Muscle of back (tissue), 13 donors: Measurements from ENCODE around the gene TBATA. TPM values are rescaled to one million over a fixed set of nuclear protein-coding genes. Genes with fewer than 3 reads are reported as not detected.

Experiments used
- DNase-seq, 3 donors: peaks; one replicate each; pipeline versions ENCODE4 v3.0.0 to v3.0.0-alpha.2; 2013
- long read RNA-seq, 9 donors: transcript quantifications; one replicate each; lab custom pipeline, GENCODE V29; 2026
- polyA plus RNA-seq, 10 donors: library from polyadenylated mRNA; unstranded; fragments of 120-200 nt; gene quantifications; one replicate each; pipeline ENCODE4 v1.2.1, GENCODE V29; 2013; ENCODE audit not compliant: insufficient read length in 10 of 10

The TBATA gene, protein sequence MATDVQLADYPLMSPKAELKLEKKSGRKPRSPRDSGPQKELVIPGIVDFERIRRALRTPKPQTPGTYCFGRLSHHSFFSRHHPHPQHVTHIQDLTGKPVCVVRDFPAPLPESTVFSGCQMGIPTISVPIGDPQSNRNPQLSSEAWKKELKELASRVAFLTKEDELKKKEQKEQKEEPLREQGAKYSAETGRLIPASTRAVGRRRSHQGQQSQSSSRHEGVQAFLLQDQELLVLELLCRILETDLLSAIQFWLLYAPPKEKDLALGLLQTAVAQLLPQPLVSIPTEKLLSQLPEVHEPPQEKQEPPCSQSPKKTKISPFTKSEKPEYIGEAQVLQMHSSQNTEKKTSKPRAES
- polyA plus RNA-seq, result under 1 TPM in 2 of 10 donors, not detected in 8; 0.14 to 0.19 TPM
- long read RNA-seq, donor 1, result 0 reads
- long read RNA-seq, donor 2, result 0 reads
- long read RNA-seq, donor 3, result 0 reads
- long read RNA-seq, donor 4, result 0 reads
- long read RNA-seq, donor 5, result 0 reads
- long read RNA-seq, donor 6, result 0 reads
- long read RNA-seq, donor 7, result 0 reads
- long read RNA-seq, donor 8, result 0 reads
- long read RNA-seq, donor 9, result 0 reads

DNA sequence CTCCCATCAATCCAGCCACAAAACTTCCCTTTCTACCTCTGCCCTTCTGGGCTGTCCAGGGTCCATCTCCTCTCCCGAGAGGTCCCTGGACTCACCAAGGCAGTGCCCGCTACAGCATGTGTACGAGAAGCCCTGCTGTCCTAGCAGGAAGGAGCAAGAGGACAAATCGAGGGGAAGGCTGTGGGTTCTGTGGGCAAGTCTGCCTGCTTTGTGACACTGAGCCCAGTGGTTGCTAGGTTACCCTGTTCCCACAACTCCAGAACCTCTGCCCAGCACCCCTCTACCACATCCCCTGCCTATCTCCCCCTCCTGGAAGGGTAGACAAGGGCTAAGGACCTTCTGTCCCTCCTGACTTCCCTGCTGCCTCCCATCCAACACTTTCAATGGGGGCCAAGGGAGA, at the start of gene TBATA:
TSS of gene TBATA (minus strand) at position 188 of the 400 bp plus-strand sequence. CDS start 1,998 bp downstream, outside the sequence.
- DNase-seq, result no peak

DNA sequence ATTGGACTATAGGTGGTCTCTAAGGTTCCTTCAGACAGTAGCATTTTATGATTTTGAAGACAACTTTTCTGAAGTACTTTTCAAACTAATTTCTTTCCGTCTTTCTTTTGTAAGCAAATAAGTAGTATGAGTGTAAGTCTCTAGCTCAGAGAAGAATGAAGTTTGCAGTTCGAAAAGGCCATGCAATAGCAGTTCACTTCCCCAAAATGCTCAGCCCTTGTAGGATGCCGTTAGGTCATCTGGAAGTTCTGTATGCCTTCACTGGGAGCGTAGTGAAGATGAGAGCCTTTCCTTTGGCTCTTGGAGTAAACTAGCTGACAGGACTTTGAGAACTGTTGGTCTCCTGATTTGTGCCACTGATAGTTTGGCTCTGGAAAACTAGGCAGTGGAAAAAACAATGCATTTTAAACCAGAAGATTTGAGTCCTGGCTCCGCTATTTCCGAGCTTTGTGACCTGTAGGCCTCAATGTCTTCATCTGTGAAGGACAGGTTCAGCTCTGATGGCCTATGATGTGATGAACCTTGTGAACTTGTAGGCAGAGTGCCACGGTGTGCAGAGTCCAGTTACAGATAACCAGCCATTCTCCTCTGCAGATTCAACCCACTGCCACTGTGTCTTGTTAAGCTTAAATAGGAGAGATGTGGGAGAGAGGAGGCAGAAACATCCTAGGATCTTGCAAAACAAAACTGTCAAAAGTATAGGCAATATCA, 49.4 kb upstream of the TBATA start:
- no peak for DNase-seq

DNA sequence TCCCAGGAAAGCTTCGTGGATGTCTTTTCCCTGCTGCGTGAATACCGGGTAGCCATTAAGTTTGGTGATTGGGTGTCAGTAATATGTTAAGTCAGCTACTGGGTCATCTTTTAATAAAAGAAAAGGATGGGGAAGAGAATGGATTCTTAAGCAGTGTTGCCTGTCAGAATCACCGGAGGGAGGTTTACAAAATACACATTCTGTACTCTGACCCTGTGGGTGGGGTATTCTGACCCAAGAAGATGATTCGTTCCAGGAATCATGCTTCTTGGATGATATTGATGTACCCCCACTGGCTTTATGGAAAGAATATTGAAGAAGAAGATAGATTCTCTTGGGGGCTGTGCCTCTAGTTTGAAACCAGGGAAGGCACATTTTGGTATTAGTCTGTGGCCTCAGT, 48.8 kb upstream of the TBATA start:
- DNase-seq, result no peak

DNA sequence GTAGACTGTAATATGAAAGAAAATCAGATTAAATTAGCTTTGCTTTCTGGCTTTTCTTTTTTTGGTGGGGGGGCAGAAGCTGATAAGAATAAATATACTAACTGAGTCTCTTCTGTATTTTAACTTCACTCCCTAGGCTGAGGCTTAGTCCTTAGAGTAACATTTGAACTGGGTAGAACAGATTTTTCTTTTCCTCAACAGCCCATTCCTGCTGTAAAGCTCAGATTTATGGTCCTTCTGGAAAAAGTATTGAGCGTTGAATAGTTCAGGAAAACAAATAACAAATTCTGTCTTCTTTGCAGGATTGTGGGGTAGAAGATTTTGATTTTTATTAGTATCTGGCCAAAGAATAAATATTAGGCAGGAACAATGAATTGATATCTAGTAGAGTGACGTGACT, 48.4 kb upstream of the TBATA start:
- no peak for DNase-seq

DNA sequence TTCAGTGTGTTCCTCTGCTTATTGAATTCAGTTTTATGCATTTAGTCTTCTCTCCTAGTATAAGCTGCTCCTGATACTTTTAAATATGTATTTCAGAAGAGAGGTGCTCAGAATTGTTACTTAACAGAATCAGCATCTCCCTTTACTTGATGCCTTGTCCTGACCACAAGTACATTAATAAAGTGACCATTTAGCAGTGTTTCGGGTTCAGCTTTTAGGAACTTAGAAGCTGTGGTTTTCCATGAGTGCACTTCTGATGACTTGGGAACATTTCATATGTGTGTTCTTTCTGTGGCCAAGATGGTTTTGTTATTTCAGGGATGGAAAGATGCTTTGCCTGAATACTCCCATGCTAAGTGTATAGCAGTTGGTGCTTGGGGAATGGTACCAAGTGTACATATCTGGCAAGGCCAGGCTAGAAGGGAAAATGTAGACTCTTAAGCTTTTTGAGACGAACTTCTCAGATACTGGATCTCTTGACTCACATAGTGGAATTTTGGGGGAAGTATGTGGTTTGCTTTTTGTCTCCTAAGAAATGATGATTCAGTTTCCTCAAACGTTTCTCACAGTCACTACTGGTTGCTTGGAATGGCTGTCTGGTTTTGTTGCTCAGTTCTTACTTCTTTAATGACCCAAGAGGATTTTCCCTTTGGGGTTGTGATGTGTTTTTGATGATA, 47.8 kb upstream of the TBATA start:
- DNase-seq, result peak in 2 of 3 donors; percentile 36 to 89

DNA sequence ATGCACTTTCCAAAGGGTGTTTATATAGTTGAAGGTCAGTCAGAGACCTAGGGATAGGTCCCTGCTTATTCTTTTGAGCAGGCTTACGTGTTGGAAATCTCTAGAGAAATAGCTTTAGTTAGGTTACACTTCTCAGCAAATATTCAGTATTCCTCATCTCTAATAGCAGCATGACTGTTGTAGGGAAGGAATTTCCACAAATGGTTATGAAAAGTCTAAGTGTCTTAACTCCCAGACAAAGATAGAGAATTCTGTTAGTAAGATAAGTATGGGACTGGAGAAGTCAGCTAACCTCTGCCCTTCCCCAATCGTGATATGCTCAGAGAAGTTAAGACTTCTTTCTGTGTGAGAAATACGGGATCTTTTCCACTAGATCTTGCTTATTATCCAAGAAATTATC, 47.0 kb upstream of the TBATA start:
- no peak for DNase-seq

DNA sequence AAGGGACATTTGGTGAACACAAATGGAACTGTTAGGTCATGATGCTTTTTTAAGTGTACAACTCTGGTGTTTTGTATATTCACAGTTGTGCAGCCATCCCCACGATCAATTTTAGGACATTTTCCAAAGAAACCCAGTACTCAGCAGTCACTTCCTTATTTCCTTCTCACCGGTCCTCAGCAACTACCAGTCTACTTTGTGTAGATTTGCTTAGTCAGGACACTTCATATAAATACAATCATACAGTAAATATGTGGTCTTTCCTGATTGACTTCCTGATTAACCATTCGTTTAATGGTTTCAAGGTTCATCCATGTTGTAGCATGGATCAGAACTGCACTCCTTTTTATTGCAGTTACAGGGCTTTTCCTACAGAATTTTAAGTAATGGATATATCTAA, 45.0 kb upstream of the TBATA start:
- DNase-seq, result no peak

DNA sequence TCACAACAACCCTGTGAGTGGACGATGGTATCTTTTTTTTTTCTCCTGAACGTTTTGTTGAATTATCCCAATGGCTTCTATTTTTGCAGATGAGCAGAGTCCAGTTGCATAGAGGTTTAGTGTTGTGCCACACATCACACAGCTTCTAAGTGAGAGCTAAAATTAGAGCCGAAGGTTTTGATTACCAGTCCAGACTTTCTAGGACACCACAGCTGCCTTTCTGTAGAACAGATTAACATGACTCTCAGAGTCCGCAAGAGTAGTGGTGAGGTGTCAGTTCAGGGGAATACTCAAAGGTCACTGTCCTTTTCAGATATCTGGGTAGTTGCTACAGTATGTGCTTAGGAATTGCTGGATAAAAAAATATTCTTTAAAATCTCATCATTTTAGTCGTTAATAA, 44.4 kb upstream of the TBATA start:
- peak in 2 of 3 donors; percentile 25 to 51 for DNase-seq

DNA sequence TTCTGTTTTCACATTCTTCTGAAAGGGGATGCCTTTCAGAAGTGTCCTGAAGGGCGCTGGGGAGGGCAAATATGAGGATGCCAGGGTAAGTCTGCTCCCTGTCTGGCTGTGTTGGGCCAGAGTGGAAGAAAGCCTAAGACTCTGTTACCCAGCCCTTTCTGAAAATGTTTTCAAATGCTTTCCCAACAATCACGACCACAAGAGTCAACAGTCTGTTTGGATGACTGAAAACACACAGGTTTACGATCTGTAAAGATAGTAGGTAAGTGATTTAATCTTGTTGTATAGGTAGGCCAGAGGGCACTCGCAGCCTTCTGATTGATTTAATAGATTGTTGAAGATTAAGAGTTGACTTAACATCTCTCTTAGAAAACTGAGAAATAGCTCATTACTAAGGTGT, 43.7 kb upstream of the TBATA start:
- DNase-seq, result no peak

DNA sequence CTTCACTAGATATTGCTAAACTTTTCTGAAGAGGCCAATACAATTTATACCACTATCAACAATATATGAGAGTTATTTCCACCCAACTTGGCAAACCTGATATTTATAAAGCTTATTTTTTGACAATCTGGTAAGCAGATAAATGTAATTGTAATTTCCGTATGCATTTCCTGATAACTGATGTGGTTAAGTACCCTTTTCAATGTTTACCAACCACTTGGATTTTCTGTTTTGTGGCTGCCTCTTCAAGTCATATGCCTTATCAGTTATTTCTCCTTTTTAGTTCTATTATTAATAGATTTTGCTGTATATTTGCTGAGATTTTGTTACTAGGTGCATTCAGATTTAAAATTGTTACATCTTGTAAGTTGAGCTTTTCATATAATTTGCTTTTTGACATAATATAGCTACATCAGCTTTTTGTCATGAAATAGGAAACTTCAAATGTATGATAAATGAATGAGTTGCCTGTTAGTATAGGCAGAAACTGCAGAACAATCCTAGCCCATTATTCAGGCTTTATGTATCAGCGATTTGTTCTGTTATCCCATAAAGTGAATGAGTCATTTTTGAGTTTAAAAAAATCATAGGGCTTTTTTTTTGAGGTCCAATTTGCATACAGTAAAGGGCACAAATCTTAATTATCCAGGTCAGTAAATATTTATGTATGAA, 42.0 kb upstream of the TBATA start:
- DNase-seq, result no peak

DNA sequence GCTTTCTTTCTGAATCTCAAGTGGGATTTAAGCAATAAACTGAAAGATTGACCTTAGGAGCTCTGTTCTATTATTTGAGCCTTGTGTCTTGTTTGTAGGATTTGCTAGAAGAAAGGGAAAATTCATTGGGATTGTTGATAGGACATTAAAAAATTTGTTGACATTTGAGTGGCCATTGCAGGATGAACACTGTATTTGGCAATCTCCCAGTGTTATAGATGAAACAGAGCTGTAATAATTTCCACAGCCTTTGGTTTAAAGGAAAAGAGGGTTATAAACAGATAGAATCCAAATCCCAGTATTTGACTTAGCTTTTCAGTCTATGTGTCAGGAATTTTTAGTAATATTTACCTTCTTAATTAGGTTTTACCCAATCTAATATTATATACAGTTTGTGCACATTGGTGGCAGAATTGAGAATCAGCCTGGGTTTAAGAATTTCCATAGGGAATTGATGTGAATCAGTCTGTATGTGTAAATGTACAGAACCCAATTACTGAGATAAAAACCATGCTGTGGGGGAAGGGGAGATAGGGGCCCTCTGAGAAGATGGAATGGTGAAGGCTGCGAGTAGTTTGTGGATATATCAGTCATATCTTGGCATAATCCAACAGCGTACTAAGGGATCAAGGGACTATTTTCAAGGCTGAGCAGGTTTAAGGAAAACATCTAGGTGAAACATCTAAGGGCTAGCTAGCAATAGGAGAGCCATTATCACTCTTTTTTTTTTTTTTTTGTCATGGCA, 37.1 kb upstream of the TBATA start:
- no peak for DNase-seq

DNA sequence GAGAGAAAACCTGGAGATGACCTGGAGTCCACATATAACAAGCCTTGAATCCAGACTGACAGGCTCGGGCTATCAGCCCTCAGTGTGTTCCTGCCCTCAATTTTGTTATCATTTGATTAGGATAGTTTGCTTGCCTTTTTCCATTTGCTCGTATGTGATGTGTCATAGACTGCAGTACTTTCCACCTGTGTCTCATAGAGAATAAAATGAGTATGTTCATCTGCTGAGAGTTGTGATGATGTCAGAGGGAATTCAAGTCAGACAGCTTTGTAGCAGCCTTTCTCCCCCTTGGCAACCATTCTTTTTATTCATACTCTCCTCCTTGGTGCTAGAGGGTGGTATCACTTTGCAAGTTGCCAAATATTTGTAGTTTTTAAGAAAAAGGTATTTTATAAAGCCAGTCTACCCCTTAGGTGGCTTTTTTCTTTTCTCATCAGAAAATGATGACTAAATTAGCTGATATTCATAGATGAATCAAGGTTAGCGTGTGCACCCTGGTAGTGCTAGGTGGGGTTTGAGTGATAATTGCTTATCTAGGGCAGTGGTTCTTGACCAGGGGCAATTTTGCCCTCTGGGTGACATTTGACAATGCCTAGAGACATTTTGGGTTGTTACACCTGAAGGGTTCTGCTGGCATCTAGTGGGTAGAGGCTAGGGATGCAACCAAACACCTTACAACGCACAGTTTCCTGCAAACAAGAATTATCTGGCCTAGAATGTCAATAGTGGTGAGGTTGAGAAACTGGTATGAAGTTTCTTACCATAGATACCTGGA, 36.0 kb upstream of the TBATA start:
- no peak for DNase-seq

DNA sequence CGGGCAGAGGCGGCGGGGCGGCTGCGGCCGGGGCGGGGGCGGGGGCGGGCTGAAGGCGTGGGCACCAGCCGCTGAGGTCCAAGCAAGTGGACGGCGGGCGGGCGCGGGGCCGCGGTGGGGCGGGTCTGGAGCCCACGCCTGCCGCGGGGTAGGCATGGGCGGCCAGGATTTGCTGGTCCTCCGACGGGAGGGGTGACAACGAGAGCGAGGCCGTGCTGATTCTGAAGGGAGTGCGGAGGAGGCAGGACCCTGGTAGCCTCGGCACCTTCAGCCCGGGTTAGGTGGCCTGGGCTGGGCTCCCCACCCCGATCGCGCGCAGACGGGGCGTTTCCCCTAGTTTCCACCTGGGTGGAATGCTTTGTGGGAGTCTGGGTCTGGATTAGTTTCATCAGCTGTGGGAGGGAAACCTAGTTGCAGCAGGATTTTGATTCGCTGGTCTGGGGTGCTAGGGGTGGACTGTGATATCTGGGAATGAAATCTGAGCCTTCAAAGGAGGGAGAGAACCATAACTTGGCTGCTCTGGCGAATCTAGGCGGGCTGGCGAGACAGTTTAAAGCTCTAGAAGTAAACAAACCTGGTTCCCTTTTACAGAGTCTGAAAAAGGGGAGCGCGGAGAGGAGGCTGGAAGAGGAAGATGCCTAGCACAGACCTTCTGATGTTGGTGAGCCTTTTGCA, 31.2 kb upstream of the TBATA start:
- DNase-seq, result peak; percentile 81 to 92 (median 85)

DNA sequence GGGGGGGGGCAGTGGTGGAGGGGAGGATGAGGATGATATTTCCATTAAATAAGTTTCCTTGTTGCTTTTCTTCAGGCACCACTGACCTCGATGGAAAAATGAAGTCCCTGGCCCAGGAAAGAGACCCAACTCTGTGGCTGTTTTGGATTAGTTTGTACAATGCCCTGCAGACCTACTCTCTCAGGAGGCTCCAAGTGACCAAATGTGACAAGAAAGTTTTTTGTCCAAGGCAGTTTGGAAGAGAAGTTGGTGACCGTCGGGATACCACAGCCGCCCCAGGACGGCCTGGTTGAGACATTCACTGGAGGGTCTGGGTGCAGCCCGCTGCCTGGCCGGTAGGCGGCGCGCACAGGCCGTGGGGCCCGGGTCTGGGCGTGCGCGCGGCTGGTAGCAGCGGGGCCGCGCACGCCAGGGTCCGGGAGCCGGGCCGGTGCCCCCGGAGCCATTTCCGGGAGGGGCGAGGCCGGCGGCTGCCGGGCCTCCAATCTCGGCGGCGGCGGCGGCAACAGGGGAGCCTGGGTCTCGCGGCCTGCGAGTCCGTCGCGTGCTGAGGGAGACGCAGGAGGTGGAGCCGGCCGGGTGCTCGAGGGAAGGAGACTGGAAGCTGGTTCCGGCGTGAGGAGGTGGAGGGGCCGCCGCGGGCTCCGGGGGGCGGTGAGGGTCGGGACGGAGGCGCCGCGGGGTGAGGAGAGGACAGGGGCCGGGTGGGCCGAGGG, 30.5 kb upstream of the TBATA start, which contains the start of gene SGPL1:
TSS of gene SGPL1 (plus strand) at position 445 of the 716 bp plus-strand sequence. CDS start 906 bp downstream, outside the sequence.
- DNase-seq, result peak; percentile 81 to 92 (median 89)

DNA sequence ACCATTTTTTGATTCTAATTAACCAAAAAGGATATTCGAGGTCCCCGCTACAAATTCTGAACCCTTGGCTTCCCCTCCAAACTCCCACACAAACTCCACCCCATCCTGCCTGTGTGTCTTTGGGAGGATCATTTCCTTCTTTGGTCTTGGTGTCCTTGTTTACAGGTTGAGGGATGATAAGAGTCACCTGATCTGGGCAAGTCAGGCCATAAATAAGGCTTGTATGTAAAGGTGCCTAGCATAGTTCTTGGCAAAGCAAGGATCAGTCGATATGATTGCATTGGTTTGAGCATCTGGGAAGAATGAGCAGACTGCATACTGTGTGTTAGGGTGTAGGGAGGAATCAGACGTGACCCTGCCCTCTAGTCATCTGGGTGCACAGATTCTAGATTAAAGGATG, 28.9 kb upstream of the TBATA start:
- no peak for DNase-seq

DNA sequence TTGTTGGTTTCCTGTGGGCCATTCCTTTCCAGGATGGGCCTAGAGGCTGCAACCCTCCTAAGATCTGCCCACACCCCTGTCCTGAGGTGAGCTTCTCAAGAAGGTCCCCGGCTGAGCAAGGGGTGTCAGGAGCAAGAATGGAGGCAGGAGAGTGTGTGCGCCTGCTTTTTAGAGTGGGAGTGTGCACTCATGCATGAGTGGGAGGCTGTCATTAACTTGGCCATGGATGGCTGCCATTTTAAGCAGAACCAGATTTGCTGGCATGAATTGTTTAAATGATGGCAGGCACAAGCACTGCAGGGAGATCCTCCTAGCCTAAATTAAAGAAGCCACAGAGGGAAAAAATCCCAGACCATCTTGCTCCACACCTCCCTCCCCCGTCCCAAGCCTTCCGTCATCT, 27.6 kb upstream of the TBATA start:
- DNase-seq, result no peak

DNA sequence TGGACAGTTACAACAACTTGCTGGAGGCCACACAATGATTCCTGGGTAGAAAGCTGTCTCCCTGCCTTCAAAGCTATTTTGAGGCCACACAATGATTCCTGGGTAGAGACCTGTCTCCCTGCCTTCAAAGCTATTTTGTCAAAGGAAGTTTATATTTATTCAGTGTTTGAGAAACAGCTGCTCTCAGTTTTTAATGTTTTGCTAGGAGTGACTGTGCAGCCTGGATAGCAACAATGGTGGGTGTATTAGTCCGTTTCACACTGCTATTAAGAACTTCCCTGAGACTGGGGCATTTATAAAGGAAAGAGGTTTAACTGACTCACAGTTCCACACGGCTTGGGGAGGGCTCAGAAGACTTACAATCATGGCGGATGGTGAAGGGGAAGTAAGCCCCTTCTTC, 26.7 kb upstream of the TBATA start:
- no peak for DNase-seq

DNA sequence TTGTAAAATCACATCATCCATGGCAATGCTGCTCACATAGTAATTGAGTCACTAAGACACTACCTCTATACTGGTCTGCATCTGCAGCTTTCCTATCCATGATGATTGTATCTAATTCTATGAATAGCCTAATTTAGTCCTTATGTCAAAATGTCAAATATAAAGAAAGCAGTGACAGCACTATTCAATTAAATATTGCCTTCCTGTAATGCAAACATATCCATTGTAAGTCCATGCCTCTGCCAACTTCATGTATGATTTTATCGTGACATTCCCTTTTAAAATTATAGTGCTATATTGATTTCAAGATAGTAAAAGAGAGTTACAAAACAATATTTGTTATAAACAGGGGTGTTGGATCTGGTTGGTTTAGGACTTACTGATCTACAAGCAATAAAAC, 25.8 kb upstream of the TBATA start:
- DNase-seq, result no peak

DNA sequence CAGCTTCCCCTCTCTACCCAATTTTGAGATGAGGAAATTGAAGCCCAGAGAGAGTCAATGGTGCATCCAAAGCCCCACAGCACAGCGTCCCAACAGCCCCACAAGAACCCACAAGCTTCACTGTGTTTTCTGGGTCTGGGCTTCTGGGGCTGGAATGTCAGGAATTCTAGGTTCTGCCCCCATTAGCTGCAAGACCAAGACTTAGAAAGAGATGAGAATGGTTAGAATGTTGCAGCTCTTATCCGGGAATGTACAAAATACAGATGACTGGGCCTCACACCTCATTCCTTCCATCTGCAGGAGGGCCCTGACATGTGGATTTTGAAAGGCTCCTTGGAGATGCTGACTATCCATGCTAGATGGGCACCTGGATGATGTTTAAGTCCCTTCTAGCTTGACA, 24.5 kb upstream of the TBATA start:
- no peak for DNase-seq
